Activated CD8-positive, alpha-beta memory T cell treated with anti-CD3 and anti-CD28 coated beads, Interleukin-2, amount 50 U/mL, for 24 hours (primary cell): ENCODE data around the gene DPF3.

Experiments
- DNase-seq: peaks from one replicate; pipeline ENCODE4 v3.0.0-alpha.2; 2020; ENCODE audit errors: extremely low read depth

Gene DPF3

GRCh38 chr14:72904840-72905561 lies 11.1 kb upstream of the DPF3 start:
- DNase-seq: no peak

- no peak for DNase-seq
Observed at GRCh38 chr14:72904218-72904617, 10.3 kb upstream of the DPF3 start.

GRCh38 chr14:72903716-72904115 lies 9.8 kb upstream of the DPF3 start:
- DNase-seq: no peak

GRCh38 chr14:72902801-72903530 lies 9.1 kb upstream of the DPF3 start:
- no peak for DNase-seq

GRCh38 chr14:72901361-72901760 lies 7.5 kb upstream of the DPF3 start:
- no peak for DNase-seq

- DNase-seq: no peak
Observed at GRCh38 chr14:72898448-72898847, 4.5 kb upstream of the DPF3 start.

GRCh38 chr14:72894623-72895378 lies 900 bp upstream of the DPF3 start:
- no peak for DNase-seq

- DNase-seq: no peak
Observed at GRCh38 chr14:72894323-72894622, 372 bp upstream of the DPF3 start.

- no peak for DNase-seq
Observed at GRCh38 chr14:72892879-72893635, 844 bp downstream of the DPF3 start.

- no peak for DNase-seq
Observed at GRCh38 chr14:72892103-72892878, 1.6 kb downstream of the DPF3 start.

GRCh38 chr14:72891666-72892102 lies 2.2 kb downstream of the DPF3 start:
- no peak for DNase-seq

- DNase-seq: no peak
Observed at GRCh38 chr14:72889366-72889765, 4.5 kb downstream of the DPF3 start.

- DNase-seq: no peak
Observed at GRCh38 chr14:72888636-72889201, 5.2 kb downstream of the DPF3 start.

GRCh38 chr14:72888192-72888591 lies 5.7 kb downstream of the DPF3 start:
- no peak for DNase-seq

GRCh38 chr14:72887514-72887913 lies 6.4 kb downstream of the DPF3 start:
- DNase-seq: no peak

GRCh38 chr14:72884386-72884785 lies 9.5 kb downstream of the DPF3 start:
- DNase-seq: no peak

GRCh38 chr14:72883961-72884360 lies 9.9 kb downstream of the DPF3 start:
- DNase-seq: no peak

- no peak for DNase-seq
Observed at GRCh38 chr14:72883109-72883508, 10.8 kb downstream of the DPF3 start.

GRCh38 chr14:72882463-72882862 lies 11.4 kb downstream of the DPF3 start:
- no peak for DNase-seq

- DNase-seq: no peak
Observed at GRCh38 chr14:72882047-72882446, 11.9 kb downstream of the DPF3 start.

GRCh38 chr14:72881543-72881942 lies 12.4 kb downstream of the DPF3 start:
- DNase-seq: no peak
